HEK293 (cell line): ENCODE data around the gene ZNF593.

Source experiments
- BCL11B ChIP-seq: fragments of 450-650 bp; formaldehyde crosslinking; IDR thresholded peaks from 2 replicates; pipeline ENCODE4 v1.5.1; 2016; ENCODE audit warnings: low read depth, missing biosample characterization, missing genetic modification characterization
- GLI4 ChIP-seq: fragments of 450-650 bp; formaldehyde crosslinking; IDR thresholded peaks from 2 replicates; pipeline ENCODE4 v1.5.1; 2016; ENCODE audit warnings: missing biosample characterization, missing genetic modification characterization
- KLF7 ChIP-seq: fragments of 450-650 bp; formaldehyde crosslinking; IDR thresholded peaks from 2 replicates; pipeline ENCODE4 v1.5.1; 2016; ENCODE audit warnings: missing biosample characterization, missing genetic modification characterization, borderline replicate concordance
- KLF8 ChIP-seq: fragments of 450-650 bp; formaldehyde crosslinking; IDR thresholded peaks from 2 replicates; pipeline ENCODE4 v1.5.1; 2016; ENCODE audit warnings: missing biosample characterization, missing genetic modification characterization
- PATZ1 ChIP-seq: fragments of 450-650 bp; formaldehyde crosslinking; IDR thresholded peaks from 2 replicates; pipeline ENCODE4 v1.5.1; 2016; ENCODE audit warnings: missing biosample characterization, missing genetic modification characterization
- RBAK ChIP-seq: fragments of 450-650 bp; formaldehyde crosslinking; IDR thresholded peaks from 2 replicates; pipeline ENCODE4 v1.5.1; 2016; ENCODE audit warnings: missing biosample characterization, missing genetic modification characterization
- REPIN1 ChIP-seq: fragments of 450-650 bp; formaldehyde crosslinking; IDR thresholded peaks from 2 replicates; pipeline ENCODE4 v1.5.1; 2017; ENCODE audit warnings: missing biosample characterization, missing genetic modification characterization, low read depth
- ZBTB20 ChIP-seq: fragments of 450-650 bp; formaldehyde crosslinking; IDR thresholded peaks from 2 replicates; pipeline ENCODE4 v1.5.1; 2016; ENCODE audit warnings: missing biosample characterization, missing genetic modification characterization
- ZBTB6 ChIP-seq: fragments of 450-650 bp; formaldehyde crosslinking; IDR thresholded peaks from 2 replicates; pipeline ENCODE4 v1.5.1; 2017; ENCODE audit warnings: missing biosample characterization, missing genetic modification characterization
- ZBTB8A ChIP-seq: fragments of 450-650 bp; formaldehyde crosslinking; IDR thresholded peaks from 2 replicates; pipeline ENCODE4 v1.5.1; 2016; ENCODE audit warnings: missing biosample characterization, missing genetic modification characterization
- ZFHX2 ChIP-seq: fragments of 450-650 bp; formaldehyde crosslinking; conservative IDR thresholded peaks from 2 replicates; pipeline ENCODE4 v1.5.1; 2016; ENCODE audit warnings: missing biosample characterization, missing genetic modification characterization
- ZFP69B ChIP-seq: fragments of 450-650 bp; formaldehyde crosslinking; IDR thresholded peaks from 2 replicates; pipeline ENCODE4 v1.5.1; 2016; ENCODE audit warnings: missing biosample characterization, missing genetic modification characterization
- ZNF155 ChIP-seq: fragments of 450-650 bp; formaldehyde crosslinking; IDR thresholded peaks from 2 replicates; pipeline ENCODE4 v1.5.1; 2016; ENCODE audit warnings: missing biosample characterization, missing genetic modification characterization
- ZNF157 ChIP-seq: fragments of 450-650 bp; formaldehyde crosslinking; IDR thresholded peaks from 2 replicates; pipeline ENCODE4 v1.5.1; 2016; ENCODE audit warnings: missing biosample characterization, missing genetic modification characterization
- ZNF292 ChIP-seq: fragments of 450-650 bp; formaldehyde crosslinking; IDR thresholded peaks from 2 replicates; pipeline ENCODE4 v1.5.1; 2016; ENCODE audit warnings: low read depth, missing biosample characterization, missing genetic modification characterization, borderline replicate concordance
- ZNF335 ChIP-seq: fragments of 450-650 bp; formaldehyde crosslinking; conservative IDR thresholded peaks from 2 replicates; pipeline ENCODE4 v1.5.1; 2016; ENCODE audit warnings: missing biosample characterization, missing genetic modification characterization
- ZNF37A ChIP-seq: fragments of 450-650 bp; IDR thresholded peaks from 2 replicates; pipeline ENCODE4 v1.5.1; 2018; ENCODE audit warnings: missing biosample characterization, missing genetic modification characterization
- ZNF404 ChIP-seq: fragments of 450-650 bp; formaldehyde crosslinking; IDR thresholded peaks from 2 replicates; pipeline ENCODE4 v1.5.1; 2017; ENCODE audit warnings: missing biosample characterization, missing genetic modification characterization
- ZNF530 ChIP-seq: fragments of 450-650 bp; formaldehyde crosslinking; IDR thresholded peaks from 2 replicates; pipeline ENCODE4 v1.5.1; 2016; ENCODE audit warnings: low read depth, missing biosample characterization, missing genetic modification characterization
- ZNF544 ChIP-seq: fragments of 450-650 bp; formaldehyde crosslinking; IDR thresholded peaks from 2 replicates; pipeline ENCODE4 v1.5.0; 2017; ENCODE audit warnings: missing biosample characterization, missing genetic modification characterization
- ZNF555 ChIP-seq: fragments of 450-650 bp; formaldehyde crosslinking; conservative IDR thresholded peaks from 2 replicates; pipeline ENCODE4 v1.5.1; 2017; ENCODE audit warnings: missing biosample characterization, mild to moderate bottlenecking, missing genetic modification characterization, inconsistent platforms
- ZSCAN30 ChIP-seq: fragments of 450-650 bp; IDR thresholded peaks from 2 replicates; pipeline ENCODE4 v1.5.1; 2018; ENCODE audit warnings: missing biosample characterization, mild to moderate bottlenecking, missing genetic modification characterization, moderate library complexity
- TF ChIP-seq, protein P1 (sequence below): fragments of 450-650 bp; formaldehyde crosslinking; IDR thresholded peaks from 2 replicates; pipeline ENCODE4 v1.5.1; 2016; ENCODE audit warnings: missing biosample characterization, missing genetic modification characterization
- TF ChIP-seq, protein P2 (sequence below): fragments of 450-650 bp; formaldehyde crosslinking; conservative IDR thresholded peaks from 2 replicates; pipeline ENCODE4 v1.5.1; 2016; ENCODE audit warnings: low read depth, missing biosample characterization, missing genetic modification characterization
- TF ChIP-seq, protein P3 (sequence below): fragments of 450-650 bp; formaldehyde crosslinking; IDR thresholded peaks from 2 replicates; pipeline ENCODE4 v1.5.1; 2017; ENCODE audit warnings: missing biosample characterization, missing genetic modification characterization
- TF ChIP-seq, protein P4 (sequence below): fragments of 450-650 bp; formaldehyde crosslinking; IDR thresholded peaks from 2 replicates; pipeline ENCODE4 v1.5.1; 2016; ENCODE audit warnings: missing biosample characterization, missing genetic modification characterization
- TF ChIP-seq, protein P5 (sequence below): fragments of 450-650 bp; IDR thresholded peaks from 2 replicates; pipeline ENCODE4 v1.5.1; 2018; ENCODE audit warnings: missing biosample characterization, mild to moderate bottlenecking, missing genetic modification characterization

The ZNF593 gene

GRCh38 chr1:26168410-26169197 is 1.1 kb upstream of the ZNF593 start, which contains the start of gene C1orf232 (continued):
- TF ChIP-seq ZNF404 (tag by site-specific recombination) (no peak), KLF7 (tag by site-specific recombination) (no peak), ZBTB8A (tag by site-specific recombination) (peak; percentile 35), ZNF555 (tag by site-specific recombination) (no peak), ZSCAN30 (tag by site-specific recombination) (no peak), ZFP69B (tag by site-specific recombination) (no peak), ZBTB20 (no peak), ZNF544 (no peak), ZNF155 (tag by site-specific recombination) (no peak), ZFHX2 (tag by site-specific recombination) (no peak), ZNF335 (tag by site-specific recombination) (peak; percentile 58), GLI4 (tag by site-specific recombination) (no peak), BCL11B (no peak), ZBTB6 (tag by site-specific recombination) (0 out of 2 replicates have a peak, but pooled peaks have one; percentile 44), ZNF530 (no peak), REPIN1 (no peak), ZNF292 (tag by site-specific recombination) (no peak), ZNF37A (tag by site-specific recombination) (no peak), PATZ1 (peak; percentile 46), RBAK (tag by site-specific recombination) (no peak), ZNF157 (tag by site-specific recombination) (no peak), KLF8 (tag by site-specific recombination) (no peak)
- TF ChIP-seq, protein P1, sequence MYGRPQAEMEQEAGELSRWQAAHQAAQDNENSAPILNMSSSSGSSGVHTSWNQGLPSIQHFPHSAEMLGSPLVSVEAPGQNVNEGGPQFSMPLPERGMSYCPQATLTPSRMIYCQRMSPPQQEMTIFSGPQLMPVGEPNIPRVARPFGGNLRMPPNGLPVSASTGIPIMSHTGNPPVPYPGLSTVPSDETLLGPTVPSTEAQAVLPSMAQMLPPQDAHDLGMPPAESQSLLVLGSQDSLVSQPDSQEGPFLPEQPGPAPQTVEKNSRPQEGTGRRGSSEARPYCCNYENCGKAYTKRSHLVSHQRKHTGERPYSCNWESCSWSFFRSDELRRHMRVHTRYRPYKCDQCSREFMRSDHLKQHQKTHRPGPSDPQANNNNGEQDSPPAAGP (tag by site-specific recombination) = no peak
- TF ChIP-seq, protein P2, sequence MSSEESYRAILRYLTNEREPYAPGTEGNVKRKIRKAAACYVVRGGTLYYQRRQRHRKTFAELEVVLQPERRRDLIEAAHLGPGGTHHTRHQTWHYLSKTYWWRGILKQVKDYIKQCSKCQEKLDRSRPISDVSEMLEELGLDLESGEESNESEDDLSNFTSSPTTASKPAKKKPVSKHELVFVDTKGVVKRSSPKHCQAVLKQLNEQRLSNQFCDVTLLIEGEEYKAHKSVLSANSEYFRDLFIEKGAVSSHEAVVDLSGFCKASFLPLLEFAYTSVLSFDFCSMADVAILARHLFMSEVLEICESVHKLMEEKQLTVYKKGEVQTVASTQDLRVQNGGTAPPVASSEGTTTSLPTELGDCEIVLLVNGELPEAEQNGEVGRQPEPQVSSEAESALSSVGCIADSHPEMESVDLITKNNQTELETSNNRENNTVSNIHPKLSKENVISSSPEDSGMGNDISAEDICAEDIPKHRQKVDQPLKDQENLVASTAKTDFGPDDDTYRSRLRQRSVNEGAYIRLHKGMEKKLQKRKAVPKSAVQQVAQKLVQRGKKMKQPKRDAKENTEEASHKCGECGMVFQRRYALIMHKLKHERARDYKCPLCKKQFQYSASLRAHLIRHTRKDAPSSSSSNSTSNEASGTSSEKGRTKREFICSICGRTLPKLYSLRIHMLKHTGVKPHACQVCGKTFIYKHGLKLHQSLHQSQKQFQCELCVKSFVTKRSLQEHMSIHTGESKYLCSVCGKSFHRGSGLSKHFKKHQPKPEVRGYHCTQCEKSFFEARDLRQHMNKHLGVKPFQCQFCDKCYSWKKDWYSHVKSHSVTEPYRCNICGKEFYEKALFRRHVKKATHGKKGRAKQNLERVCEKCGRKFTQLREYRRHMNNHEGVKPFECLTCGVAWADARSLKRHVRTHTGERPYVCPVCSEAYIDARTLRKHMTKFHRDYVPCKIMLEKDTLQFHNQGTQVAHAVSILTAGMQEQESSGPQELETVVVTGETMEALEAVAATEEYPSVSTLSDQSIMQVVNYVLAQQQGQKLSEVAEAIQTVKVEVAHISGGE (tag by site-specific recombination) = no peak
- TF ChIP-seq, protein P3, sequence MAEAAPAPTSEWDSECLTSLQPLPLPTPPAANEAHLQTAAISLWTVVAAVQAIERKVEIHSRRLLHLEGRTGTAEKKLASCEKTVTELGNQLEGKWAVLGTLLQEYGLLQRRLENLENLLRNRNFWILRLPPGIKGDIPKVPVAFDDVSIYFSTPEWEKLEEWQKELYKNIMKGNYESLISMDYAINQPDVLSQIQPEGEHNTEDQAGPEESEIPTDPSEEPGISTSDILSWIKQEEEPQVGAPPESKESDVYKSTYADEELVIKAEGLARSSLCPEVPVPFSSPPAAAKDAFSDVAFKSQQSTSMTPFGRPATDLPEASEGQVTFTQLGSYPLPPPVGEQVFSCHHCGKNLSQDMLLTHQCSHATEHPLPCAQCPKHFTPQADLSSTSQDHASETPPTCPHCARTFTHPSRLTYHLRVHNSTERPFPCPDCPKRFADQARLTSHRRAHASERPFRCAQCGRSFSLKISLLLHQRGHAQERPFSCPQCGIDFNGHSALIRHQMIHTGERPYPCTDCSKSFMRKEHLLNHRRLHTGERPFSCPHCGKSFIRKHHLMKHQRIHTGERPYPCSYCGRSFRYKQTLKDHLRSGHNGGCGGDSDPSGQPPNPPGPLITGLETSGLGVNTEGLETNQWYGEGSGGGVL (tag by site-specific recombination) = peak; percentile 42
- TF ChIP-seq, protein P4, sequence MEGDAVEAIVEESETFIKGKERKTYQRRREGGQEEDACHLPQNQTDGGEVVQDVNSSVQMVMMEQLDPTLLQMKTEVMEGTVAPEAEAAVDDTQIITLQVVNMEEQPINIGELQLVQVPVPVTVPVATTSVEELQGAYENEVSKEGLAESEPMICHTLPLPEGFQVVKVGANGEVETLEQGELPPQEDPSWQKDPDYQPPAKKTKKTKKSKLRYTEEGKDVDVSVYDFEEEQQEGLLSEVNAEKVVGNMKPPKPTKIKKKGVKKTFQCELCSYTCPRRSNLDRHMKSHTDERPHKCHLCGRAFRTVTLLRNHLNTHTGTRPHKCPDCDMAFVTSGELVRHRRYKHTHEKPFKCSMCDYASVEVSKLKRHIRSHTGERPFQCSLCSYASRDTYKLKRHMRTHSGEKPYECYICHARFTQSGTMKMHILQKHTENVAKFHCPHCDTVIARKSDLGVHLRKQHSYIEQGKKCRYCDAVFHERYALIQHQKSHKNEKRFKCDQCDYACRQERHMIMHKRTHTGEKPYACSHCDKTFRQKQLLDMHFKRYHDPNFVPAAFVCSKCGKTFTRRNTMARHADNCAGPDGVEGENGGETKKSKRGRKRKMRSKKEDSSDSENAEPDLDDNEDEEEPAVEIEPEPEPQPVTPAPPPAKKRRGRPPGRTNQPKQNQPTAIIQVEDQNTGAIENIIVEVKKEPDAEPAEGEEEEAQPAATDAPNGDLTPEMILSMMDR (tag by site-specific recombination) = 0 out of 2 replicates have a peak, but pooled peaks have one; percentile 29
- TF ChIP-seq, protein P5, sequence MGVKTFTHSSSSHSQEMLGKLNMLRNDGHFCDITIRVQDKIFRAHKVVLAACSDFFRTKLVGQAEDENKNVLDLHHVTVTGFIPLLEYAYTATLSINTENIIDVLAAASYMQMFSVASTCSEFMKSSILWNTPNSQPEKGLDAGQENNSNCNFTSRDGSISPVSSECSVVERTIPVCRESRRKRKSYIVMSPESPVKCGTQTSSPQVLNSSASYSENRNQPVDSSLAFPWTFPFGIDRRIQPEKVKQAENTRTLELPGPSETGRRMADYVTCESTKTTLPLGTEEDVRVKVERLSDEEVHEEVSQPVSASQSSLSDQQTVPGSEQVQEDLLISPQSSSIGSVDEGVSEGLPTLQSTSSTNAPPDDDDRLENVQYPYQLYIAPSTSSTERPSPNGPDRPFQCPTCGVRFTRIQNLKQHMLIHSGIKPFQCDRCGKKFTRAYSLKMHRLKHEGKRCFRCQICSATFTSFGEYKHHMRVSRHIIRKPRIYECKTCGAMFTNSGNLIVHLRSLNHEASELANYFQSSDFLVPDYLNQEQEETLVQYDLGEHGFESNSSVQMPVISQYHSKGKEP (tag by site-specific recombination) = no peak
